SU-DHL-6 (cell line): ENCODE measurements around the gene CIP2A.

Experiments used
- EZH2phosphoT487 ChIP-seq: fragments of 200-600 bp; sonication (generic), shearing (Covaris generic); conservative IDR thresholded peaks from 2 replicates; pipeline ENCODE4 v1.6.1; 2018; ENCODE audit warnings: mild to moderate bottlenecking, antibody characterized with exemption, low read length, moderate library complexity, mixed read lengths
- TF ChIP-seq, protein P1 (sequence below): fragments of 200-600 bp; sonication (generic); IDR thresholded peaks from one replicate; pipeline ENCODE4 v1.5.1; 2017; ENCODE audit warnings: antibody characterized with exemption, mild to moderate bottlenecking, low read length, moderate library complexity; ENCODE audit not compliant: insufficient read depth, poor library complexity, severe bottlenecking

DNA sequence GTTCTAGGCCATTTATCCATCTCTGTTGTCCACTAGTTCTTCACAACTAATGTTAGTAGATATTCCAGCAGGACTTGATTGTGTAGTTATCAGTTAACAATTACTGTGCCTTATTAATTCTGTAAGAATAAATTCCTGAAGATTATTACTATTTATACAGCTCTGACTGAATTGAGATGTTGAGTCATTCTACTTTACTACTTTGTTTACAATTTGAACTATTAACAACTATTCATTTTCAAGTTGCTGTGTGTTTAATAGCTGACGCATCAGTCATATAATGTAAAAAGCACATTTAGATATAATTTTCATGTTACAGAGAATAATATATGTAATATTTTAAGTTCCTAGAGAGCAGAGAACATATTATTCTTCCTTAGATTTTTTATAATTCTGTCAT lies 21.4 kb upstream of the CIP2A start:
- TF ChIP-seq, protein P1, sequence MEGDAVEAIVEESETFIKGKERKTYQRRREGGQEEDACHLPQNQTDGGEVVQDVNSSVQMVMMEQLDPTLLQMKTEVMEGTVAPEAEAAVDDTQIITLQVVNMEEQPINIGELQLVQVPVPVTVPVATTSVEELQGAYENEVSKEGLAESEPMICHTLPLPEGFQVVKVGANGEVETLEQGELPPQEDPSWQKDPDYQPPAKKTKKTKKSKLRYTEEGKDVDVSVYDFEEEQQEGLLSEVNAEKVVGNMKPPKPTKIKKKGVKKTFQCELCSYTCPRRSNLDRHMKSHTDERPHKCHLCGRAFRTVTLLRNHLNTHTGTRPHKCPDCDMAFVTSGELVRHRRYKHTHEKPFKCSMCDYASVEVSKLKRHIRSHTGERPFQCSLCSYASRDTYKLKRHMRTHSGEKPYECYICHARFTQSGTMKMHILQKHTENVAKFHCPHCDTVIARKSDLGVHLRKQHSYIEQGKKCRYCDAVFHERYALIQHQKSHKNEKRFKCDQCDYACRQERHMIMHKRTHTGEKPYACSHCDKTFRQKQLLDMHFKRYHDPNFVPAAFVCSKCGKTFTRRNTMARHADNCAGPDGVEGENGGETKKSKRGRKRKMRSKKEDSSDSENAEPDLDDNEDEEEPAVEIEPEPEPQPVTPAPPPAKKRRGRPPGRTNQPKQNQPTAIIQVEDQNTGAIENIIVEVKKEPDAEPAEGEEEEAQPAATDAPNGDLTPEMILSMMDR, result no peak
- no peak for TF ChIP-seq EZH2phosphoT487
